Measurements from ENCODE around the gene MRPL39. TPM values are rescaled to one million over a fixed set of nuclear protein-coding genes. Genes with fewer than 3 reads are reported as not detected.

MRPL39 gene
- 28.5 and 43.2 TPM in 2 replicates for polyA plus RNA-seq
- polyA minus RNA-seq, result 41.4 and 45.8 TPM in 2 replicates

DNA sequence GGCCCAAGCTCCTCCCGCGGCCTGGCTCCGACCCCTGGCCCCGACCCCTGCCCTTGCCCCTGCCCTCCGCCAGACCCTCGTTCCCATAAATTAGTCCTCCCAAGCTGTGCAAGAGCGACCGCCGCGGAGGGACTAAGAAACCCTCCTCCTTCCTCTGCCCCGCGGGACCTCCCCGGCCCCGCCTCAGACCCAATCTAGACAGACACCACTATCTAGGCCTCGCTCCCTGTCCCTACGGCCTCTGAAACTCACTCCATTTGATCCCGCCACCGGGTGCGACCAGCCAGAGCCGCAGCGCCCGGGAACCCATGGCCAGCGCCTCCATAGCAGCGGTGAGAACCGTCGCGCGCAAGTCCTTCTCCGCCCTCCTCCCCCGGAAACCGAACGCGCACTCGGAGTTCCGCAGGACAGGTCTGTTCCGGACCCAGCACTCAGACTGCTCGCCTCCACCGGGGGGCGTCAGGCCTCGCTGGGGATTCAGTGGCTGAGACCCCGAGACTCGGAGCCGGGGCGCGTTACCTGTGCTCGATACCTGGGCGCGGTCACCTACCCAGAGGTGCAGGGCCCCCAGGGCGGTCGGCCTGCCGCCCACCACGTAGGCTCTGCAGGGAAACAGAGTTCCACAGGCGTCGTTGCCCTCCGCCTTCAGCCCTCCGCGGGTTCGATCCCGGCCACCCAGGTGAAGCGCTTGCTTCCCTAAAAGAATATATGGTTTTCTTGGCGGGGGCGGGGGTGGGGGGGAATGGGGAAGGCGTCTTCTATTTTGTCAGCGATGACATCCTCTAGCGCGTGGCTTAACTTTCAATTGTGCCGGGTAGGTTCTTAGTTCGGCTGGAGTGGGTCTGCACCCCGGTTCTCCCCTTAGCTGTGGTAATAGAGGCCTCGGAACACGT, at the start of gene MRPL39:
Gene MRPL39, minus strand, starts transcription at position 331 of the 893 bp plus-strand sequence. Its CDS starts 6 bp downstream, at position 325.
- Histone ChIP-seq H3F3A (ENCODE audit: insufficient read depth, low read length, poor library complexity, severe bottlenecking) (no peaks in the 10 kb centered on the region), H3K9me3 (ENCODE audit: low read length) (no peaks in the 10 kb centered on the region), H3K27ac (ENCODE audit: low read length) (peak within 1 kb of the TSS; percentile 75), H3K36me3 (ENCODE audit: insufficient read depth, low read length) (peaks cover 10% of the 10 kb centered on the region), H3K27me3 (ENCODE audit: insufficient read depth, low read depth, low read length) (no peaks in the 10 kb centered on the region), H3K4me2 (ENCODE audit: low read length) (peak within 1 kb of the TSS; percentile 67), H3K9me2 (ENCODE audit: insufficient read depth, low read length) (no peaks in the 10 kb centered on the region), H3K9ac (ENCODE audit: low read length) (peak within 1 kb of the TSS; percentile 83), H3K79me2 (replicated peaks; ENCODE audit: insufficient read depth, low read length) (peaks cover 3% of the 10 kb centered on the region), H4K20me1 (ENCODE audit: insufficient read depth) (no peaks in the 10 kb centered on the region), H2AFZ (ENCODE audit: low read depth, low read length) (peak within 1 kb of the TSS; percentile 80), H3K4me3 (ENCODE audit: low read length) (peak within 1 kb of the TSS; percentile 75)
- TF ChIP-seq MXI1 (conservative IDR thresholded peaks at IDR 0.05; ENCODE audit: poor library complexity, severe bottlenecking) (peak; percentile 79), TAF1 (IDR thresholded peaks at IDR 0.05; ENCODE audit: low read depth) (peak; percentile 99), SMC3 (conservative IDR thresholded peaks at IDR 0.05; ENCODE audit: poor library complexity) (peak; percentile 75), RAD21 (conservative IDR thresholded peaks at IDR 0.05) (peak; percentile 66), EP300 (conservative IDR thresholded peaks at IDR 0.05; ENCODE audit: poor library complexity, severe bottlenecking) (peak; percentile 43), POLR2AphosphoS5 (IDR thresholded peaks at IDR 0.05) (peak; percentile 82), EZH2 (IDR thresholded peaks at IDR 0.05; ENCODE audit: borderline replicate concordance, insufficient read depth, low read length, poor library complexity, severe bottlenecking) (no peak)
- TF ChIP-seq, protein P1, sequence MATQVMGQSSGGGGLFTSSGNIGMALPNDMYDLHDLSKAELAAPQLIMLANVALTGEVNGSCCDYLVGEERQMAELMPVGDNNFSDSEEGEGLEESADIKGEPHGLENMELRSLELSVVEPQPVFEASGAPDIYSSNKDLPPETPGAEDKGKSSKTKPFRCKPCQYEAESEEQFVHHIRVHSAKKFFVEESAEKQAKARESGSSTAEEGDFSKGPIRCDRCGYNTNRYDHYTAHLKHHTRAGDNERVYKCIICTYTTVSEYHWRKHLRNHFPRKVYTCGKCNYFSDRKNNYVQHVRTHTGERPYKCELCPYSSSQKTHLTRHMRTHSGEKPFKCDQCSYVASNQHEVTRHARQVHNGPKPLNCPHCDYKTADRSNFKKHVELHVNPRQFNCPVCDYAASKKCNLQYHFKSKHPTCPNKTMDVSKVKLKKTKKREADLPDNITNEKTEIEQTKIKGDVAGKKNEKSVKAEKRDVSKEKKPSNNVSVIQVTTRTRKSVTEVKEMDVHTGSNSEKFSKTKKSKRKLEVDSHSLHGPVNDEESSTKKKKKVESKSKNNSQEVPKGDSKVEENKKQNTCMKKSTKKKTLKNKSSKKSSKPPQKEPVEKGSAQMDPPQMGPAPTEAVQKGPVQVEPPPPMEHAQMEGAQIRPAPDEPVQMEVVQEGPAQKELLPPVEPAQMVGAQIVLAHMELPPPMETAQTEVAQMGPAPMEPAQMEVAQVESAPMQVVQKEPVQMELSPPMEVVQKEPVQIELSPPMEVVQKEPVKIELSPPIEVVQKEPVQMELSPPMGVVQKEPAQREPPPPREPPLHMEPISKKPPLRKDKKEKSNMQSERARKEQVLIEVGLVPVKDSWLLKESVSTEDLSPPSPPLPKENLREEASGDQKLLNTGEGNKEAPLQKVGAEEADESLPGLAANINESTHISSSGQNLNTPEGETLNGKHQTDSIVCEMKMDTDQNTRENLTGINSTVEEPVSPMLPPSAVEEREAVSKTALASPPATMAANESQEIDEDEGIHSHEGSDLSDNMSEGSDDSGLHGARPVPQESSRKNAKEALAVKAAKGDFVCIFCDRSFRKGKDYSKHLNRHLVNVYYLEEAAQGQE (IDR thresholded peaks at IDR 0.05; ENCODE audit: borderline replicate concordance), result peak; percentile 83
- TF ChIP-seq, protein P2, sequence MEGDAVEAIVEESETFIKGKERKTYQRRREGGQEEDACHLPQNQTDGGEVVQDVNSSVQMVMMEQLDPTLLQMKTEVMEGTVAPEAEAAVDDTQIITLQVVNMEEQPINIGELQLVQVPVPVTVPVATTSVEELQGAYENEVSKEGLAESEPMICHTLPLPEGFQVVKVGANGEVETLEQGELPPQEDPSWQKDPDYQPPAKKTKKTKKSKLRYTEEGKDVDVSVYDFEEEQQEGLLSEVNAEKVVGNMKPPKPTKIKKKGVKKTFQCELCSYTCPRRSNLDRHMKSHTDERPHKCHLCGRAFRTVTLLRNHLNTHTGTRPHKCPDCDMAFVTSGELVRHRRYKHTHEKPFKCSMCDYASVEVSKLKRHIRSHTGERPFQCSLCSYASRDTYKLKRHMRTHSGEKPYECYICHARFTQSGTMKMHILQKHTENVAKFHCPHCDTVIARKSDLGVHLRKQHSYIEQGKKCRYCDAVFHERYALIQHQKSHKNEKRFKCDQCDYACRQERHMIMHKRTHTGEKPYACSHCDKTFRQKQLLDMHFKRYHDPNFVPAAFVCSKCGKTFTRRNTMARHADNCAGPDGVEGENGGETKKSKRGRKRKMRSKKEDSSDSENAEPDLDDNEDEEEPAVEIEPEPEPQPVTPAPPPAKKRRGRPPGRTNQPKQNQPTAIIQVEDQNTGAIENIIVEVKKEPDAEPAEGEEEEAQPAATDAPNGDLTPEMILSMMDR (IDR thresholded peaks at IDR 0.05; ENCODE audit: poor library complexity, severe bottlenecking), result peak; percentile 86

DNA sequence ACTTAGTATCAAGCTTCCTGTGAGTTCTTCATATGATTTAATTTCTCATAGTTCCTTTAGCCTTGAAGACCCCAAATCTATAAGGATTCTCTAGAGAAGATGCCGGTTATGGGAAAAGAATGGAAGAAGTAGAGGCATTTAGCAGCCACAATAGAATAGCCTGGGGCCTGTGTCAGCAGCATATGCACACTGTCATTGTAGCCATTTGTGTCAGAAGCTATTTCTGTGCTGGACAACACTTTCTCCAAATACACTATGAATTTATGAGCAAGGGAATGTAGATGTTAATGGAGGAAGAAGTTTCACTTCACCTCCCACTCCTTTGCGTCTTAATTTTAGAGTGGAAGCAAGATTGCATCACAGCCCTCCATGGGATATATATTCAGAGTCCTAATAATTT, 49.1 kb upstream of the MRPL39 start:
- Histone ChIP-seq H3K27ac (ENCODE audit: low read length) (no peak overlapping the region), H3K9ac (ENCODE audit: low read length) (no peak overlapping the region), H3K27me3 (ENCODE audit: insufficient read depth, low read depth, low read length) (no peaks in the 10 kb centered on the region)

More for the DNA sequence above, 49.1 kb upstream of the MRPL39 start:
- H4K20me1 ChIP-seq (ENCODE audit: insufficient read depth), result no peaks in the 10 kb centered on the region
- no peaks in the 10 kb centered on the region for H3K36me3 ChIP-seq (ENCODE audit: insufficient read depth, low read length)
- H3K79me2 ChIP-seq (replicated peaks; ENCODE audit: insufficient read depth, low read length), result no peaks in the 10 kb centered on the region
- H3K9me2 ChIP-seq (ENCODE audit: insufficient read depth, low read length), result no peaks in the 10 kb centered on the region
- H3K9me3 ChIP-seq (ENCODE audit: low read length), result no peaks in the 10 kb centered on the region
- TF ChIP-seq, protein P1 (IDR thresholded peaks at IDR 0.05; ENCODE audit: borderline replicate concordance), result no peak
- TF ChIP-seq TAF1 (IDR thresholded peaks at IDR 0.05; ENCODE audit: low read depth) (no peak), RAD21 (conservative IDR thresholded peaks at IDR 0.05) (no peak), SMC3 (conservative IDR thresholded peaks at IDR 0.05; ENCODE audit: poor library complexity) (no peak), EP300 (conservative IDR thresholded peaks at IDR 0.05; ENCODE audit: poor library complexity, severe bottlenecking) (no peak), MXI1 (conservative IDR thresholded peaks at IDR 0.05; ENCODE audit: poor library complexity, severe bottlenecking) (no peak), EZH2 (IDR thresholded peaks at IDR 0.05; ENCODE audit: borderline replicate concordance, insufficient read depth, low read length, poor library complexity, severe bottlenecking) (no peak), POLR2AphosphoS5 (IDR thresholded peaks at IDR 0.05) (no peak)
- TF ChIP-seq, protein P2 (IDR thresholded peaks at IDR 0.05; ENCODE audit: poor library complexity, severe bottlenecking), result no peak
- no peak overlapping the region for H3K4me2 ChIP-seq (ENCODE audit: low read length)
- H2AFZ ChIP-seq (ENCODE audit: low read depth, low read length), result no peak overlapping the region
- H3F3A ChIP-seq (ENCODE audit: insufficient read depth, low read length, poor library complexity, severe bottlenecking), result no peaks in the 10 kb centered on the region
- H3K4me3 ChIP-seq (ENCODE audit: low read length), result no peak overlapping the region
